Fibroblast of lung (primary cell): ENCODE results near the gene PCLAF.

Experiments used
- CTCF ChIP-seq, 2 donors: IDR thresholded peaks in 1 of 2; conservative IDR thresholded peaks in 1 of 2; 1 replicate in 1 of 2; 2 replicates in 1 of 2; pipeline ENCODE4 v1.5.1; 2011 to 2012; ENCODE audit warnings: low read length in 2 of 2, control low read depth in 1 of 2, inconsistent platforms in 1 of 2, low read depth in 1 of 2, mild to moderate bottlenecking in 1 of 2
- EZH2 ChIP-seq: IDR thresholded peaks from 2 replicates; pipeline ENCODE4 v1.5.1; 2012; ENCODE audit warnings: low read length, control low read depth, mild to moderate bottlenecking; ENCODE audit errors: missing control alignments

GRCh38 chr15:64343841-64344240 lies 37.4 kb downstream of the PCLAF start:
- TF ChIP-seq CTCF (conservative IDR thresholded peaks at IDR 0.05 in 1 of 2, IDR thresholded peaks at IDR 0.05 in 1 of 2; ENCODE audit: low read depth in 1 of 2, low read length in 2 of 2) (no peak), EZH2 (no peak)
